Measurements from ENCODE around the gene NME8. TPM values are rescaled to one million over a fixed set of nuclear protein-coding genes. Genes with fewer than 3 reads are reported as not detected.
"Not testable (repeated sequence)": the region's sequence is repeated elsewhere in the genome, so short reads cannot be mapped to it uniquely, and the experiment has no call there.

Gene NME8, protein sequence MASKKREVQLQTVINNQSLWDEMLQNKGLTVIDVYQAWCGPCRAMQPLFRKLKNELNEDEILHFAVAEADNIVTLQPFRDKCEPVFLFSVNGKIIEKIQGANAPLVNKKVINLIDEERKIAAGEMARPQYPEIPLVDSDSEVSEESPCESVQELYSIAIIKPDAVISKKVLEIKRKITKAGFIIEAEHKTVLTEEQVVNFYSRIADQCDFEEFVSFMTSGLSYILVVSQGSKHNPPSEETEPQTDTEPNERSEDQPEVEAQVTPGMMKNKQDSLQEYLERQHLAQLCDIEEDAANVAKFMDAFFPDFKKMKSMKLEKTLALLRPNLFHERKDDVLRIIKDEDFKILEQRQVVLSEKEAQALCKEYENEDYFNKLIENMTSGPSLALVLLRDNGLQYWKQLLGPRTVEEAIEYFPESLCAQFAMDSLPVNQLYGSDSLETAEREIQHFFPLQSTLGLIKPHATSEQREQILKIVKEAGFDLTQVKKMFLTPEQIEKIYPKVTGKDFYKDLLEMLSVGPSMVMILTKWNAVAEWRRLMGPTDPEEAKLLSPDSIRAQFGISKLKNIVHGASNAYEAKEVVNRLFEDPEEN
- total RNA-seq (not detected), polyA plus RNA-seq (not detected), total RNA-seq (0 reads per million in 6 experiments)

GRCh38 chr7:37848297-37848696 is at the start of gene NME8:
NME8 (plus strand) TSS chr7:37848597; CDS start chr7:37850267, 1,670 bp downstream.
- Mint-ChIP-seq H3K27me3 (peaks cover 5 to 19% (median 9%) of the 10 kb centered on the region in 5 donors), H3K9me3 (peaks cover 0 to 28% (median 4%) of the 10 kb centered on the region in 9 donors), H3K4me1 (no peaks in the 10 kb centered on the region), H3K4me3 (no peak within 1 kb of the TSS), H3K27ac (no peak within 1 kb of the TSS), H3K36me3 (peaks cover 0 to 4% (median 0%) of the 10 kb centered on the region in 3 donors)
- ATAC-seq (no peak), DNase-seq (no peak)
- POLR2A ChIA-PET: no interaction called here

GRCh38 chr7:37806152-37806551 is 42.2 kb upstream of the NME8 start:
- H3K36me3 Mint-ChIP-seq: peaks cover 0 to 13% (median 0%) of the 10 kb centered on the region in 3 donors
- DNase-seq (no peak), ATAC-seq (no peak)
- no peak overlapping the region for H3K4me3 Mint-ChIP-seq
- peaks cover 6 to 38% (median 13%) of the 10 kb centered on the region in 5 donors for H3K27me3 Mint-ChIP-seq
- POLR2A ChIA-PET: no interaction called here
- H3K9me3 Mint-ChIP-seq: peaks cover 0 to 16% (median 5%) of the 10 kb centered on the region in 9 donors
- H3K4me1 Mint-ChIP-seq: no peaks in the 10 kb centered on the region
- H3K27ac Mint-ChIP-seq: no peak overlapping the region

DNA sequence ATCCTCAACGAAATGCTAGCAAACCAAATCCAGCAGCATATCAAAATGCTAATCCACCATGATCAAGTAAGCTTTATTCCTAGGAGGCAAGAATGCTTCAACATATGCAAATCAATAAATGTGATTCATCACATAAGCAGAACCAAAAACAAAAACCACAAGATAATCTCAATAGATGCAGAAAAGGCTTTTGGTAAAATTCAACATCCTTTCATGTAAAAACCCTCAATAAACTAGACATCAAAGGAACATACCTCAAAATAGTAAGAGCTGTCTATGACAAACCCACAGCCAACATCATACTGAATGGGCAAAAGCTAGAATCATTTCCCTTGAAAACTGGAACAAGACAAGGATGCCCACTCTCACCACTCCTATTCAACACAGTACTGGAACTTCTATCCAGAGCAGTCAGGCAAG is 36.2 kb upstream of the NME8 start:
- H3K4me1 Mint-ChIP-seq, H3K27me3 Mint-ChIP-seq, H3K9me3 Mint-ChIP-seq, DNase-seq, ATAC-seq, H3K36me3 Mint-ChIP-seq, H3K4me3 Mint-ChIP-seq, POLR2A ChIA-PET: not testable (repeated sequence)
- peak overlapping the region in 1 of 10 donors; percentile 21 for H3K27ac Mint-ChIP-seq

DNA sequence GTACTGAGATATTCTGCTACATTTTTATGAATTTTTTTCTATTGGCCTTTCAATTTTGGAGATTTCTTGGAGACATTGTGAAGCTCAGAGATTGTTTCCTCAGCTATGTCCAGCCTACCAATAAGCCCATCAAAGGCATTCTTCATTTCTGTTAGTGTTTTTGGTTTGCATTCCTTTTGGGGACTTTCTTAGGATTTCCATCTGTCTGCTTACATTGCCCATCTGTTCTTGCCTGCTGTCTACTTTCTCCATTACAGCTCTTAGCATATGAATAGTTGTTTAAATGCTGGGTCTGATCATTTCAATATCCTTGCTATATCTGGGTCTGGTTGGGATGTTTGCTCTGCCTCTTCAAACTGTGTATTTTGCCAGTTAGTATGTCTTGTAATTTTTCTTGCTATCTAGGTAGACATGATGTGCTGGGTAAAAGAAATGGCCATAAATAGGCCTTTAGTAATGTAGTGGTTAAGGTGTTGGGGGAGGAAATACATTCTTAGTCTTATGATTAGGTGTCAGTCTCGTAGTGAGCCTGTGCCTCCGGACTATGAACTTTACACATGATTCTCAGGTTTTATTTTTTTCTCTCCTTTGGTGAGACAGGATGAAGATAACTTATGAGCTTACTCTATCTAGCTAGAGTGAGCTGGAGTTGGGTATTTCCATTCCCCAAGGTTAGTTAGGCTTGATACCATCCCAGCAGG is 32.6 kb upstream of the NME8 start:
- H3K27me3 Mint-ChIP-seq: peaks cover 0 to under 1% (median 0%) of the 10 kb centered on the region in 5 donors
- ATAC-seq (no peak), DNase-seq (no peak)
- no peak overlapping the region for H3K27ac Mint-ChIP-seq
- no peak overlapping the region for H3K4me3 Mint-ChIP-seq
- H3K36me3 Mint-ChIP-seq: no peaks in the 10 kb centered on the region
- peaks cover 0 to 6% (median 4%) of the 10 kb centered on the region in 4 donors for H3K4me1 Mint-ChIP-seq
- POLR2A ChIA-PET: no interaction called here
- peaks cover 0 to 2% (median 0%) of the 10 kb centered on the region in 9 donors for H3K9me3 Mint-ChIP-seq

- POLR2A ChIA-PET: no interaction called here
- DNase-seq (no peak), ATAC-seq (no peak)
- Mint-ChIP-seq H3K27ac (no peak overlapping the region), H3K4me1 (peaks cover 0 to 6% (median 3%) of the 10 kb centered on the region in 4 donors), H3K9me3 (peaks cover 0 to 2% (median 0%) of the 10 kb centered on the region in 9 donors), H3K4me3 (no peak overlapping the region), H3K27me3 (no peaks in the 10 kb centered on the region), H3K36me3 (no peaks in the 10 kb centered on the region)
Observed at GRCh38 chr7:37816922-37817590, 31.3 kb upstream of the NME8 start.

DNA sequence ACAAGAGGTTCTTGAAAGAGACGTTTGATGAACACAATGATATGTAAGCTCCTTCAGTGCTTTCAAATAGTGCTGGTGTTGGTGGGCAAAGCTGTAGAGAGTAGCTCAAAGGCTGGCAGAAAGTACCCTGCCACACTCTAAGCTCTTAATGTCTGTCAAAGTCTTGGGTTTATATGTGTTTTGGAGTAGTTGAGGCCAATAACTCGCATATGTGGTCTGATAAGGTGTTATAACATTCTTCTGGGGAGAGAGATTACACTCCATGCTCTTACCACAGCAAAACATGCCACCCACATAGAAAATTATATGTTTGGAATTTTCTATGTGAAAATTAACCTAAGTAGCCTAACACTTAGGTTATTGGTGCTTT is 30.8 kb upstream of the NME8 start:
- POLR2A ChIA-PET: no interaction called here
- H3K27ac Mint-ChIP-seq: no peak overlapping the region
- DNase-seq: no peak
- no peak overlapping the region for H3K4me3 Mint-ChIP-seq
- H3K36me3 Mint-ChIP-seq: no peaks in the 10 kb centered on the region
- ATAC-seq: no peak
- peaks cover 0 to 6% (median 0%) of the 10 kb centered on the region in 4 donors for H3K4me1 Mint-ChIP-seq
- no peaks in the 10 kb centered on the region for H3K27me3 Mint-ChIP-seq
- H3K9me3 Mint-ChIP-seq: peaks cover 0 to 2% (median 0%) of the 10 kb centered on the region in 9 donors

GRCh38 chr7:37817996-37818720 is 30.2 kb upstream of the NME8 start:
- peaks cover 0 to 6% (median 0%) of the 10 kb centered on the region in 4 donors for H3K4me1 Mint-ChIP-seq
- no peaks in the 10 kb centered on the region for H3K36me3 Mint-ChIP-seq
- H3K9me3 Mint-ChIP-seq: peaks cover 0 to 2% (median 0%) of the 10 kb centered on the region in 9 donors
- DNase-seq (no peak), ATAC-seq (no peak)
- no peak overlapping the region for H3K4me3 Mint-ChIP-seq
- H3K27ac Mint-ChIP-seq: no peak overlapping the region
- POLR2A ChIA-PET: no interaction called here
- H3K27me3 Mint-ChIP-seq: no peaks in the 10 kb centered on the region

- Mint-ChIP-seq H3K4me1 (peaks cover 0 to 13% (median 0%) of the 10 kb centered on the region in 4 donors), H3K4me3 (no peak overlapping the region), H3K9me3 (no peaks in the 10 kb centered on the region), H3K27me3 (peaks cover 0 to 7% (median 3%) of the 10 kb centered on the region in 5 donors), H3K36me3 (no peaks in the 10 kb centered on the region), H3K27ac (no peak overlapping the region)
- DNase-seq: no peak
- POLR2A ChIA-PET: no interaction called here
- no peak for ATAC-seq
Observed at GRCh38 chr7:37820708-37821468, 27.5 kb upstream of the NME8 start.

GRCh38 chr7:37822946-37823345 is 25.5 kb upstream of the NME8 start:
- H3K4me3 Mint-ChIP-seq: no peak overlapping the region
- no peaks in the 10 kb centered on the region for H3K36me3 Mint-ChIP-seq
- peaks cover 0 to 8% (median 1%) of the 10 kb centered on the region in 4 donors for H3K4me1 Mint-ChIP-seq
- DNase-seq (no peak), ATAC-seq (no peak)
- peaks cover 0 to 13% (median 8%) of the 10 kb centered on the region in 5 donors for H3K27me3 Mint-ChIP-seq
- H3K27ac Mint-ChIP-seq: no peak overlapping the region
- POLR2A ChIA-PET: no interaction called here
- no peaks in the 10 kb centered on the region for H3K9me3 Mint-ChIP-seq

DNA sequence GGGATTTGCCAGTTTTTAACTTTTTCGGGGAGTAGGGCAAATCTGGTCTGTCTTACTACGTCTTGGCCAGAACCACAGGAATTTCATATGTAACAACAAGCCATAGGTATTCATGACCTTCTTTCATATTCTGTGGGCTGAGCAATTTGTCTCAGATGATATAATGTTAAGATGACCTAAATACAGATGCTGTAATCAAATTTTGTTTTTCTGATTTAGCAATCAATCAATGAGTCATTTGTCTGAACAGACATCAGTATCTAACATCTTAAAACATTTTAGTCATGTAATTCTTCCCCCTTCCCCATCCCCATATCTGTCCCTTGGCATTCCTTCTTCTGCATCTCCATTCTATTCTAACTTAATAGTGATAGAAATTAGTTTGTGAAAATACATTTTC is 24.8 kb upstream of the NME8 start:
- POLR2A ChIA-PET: no interaction called here
- Mint-ChIP-seq H3K36me3 (no peaks in the 10 kb centered on the region), H3K4me3 (no peak overlapping the region), H3K4me1 (peaks cover 0 to 8% (median 1%) of the 10 kb centered on the region in 4 donors), H3K9me3 (no peaks in the 10 kb centered on the region), H3K27ac (no peak overlapping the region), H3K27me3 (peaks cover 0 to 13% (median 8%) of the 10 kb centered on the region in 5 donors)
- no peak for ATAC-seq
- no peak for DNase-seq

GRCh38 chr7:37825038-37825437 is 23.4 kb upstream of the NME8 start:
- Mint-ChIP-seq H3K9me3 (no peaks in the 10 kb centered on the region), H3K4me3 (no peak overlapping the region), H3K27ac (no peak overlapping the region), H3K4me1 (peaks cover 0 to 8% (median 2%) of the 10 kb centered on the region in 4 donors), H3K36me3 (no peaks in the 10 kb centered on the region), H3K27me3 (peaks cover 0 to 18% (median 10%) of the 10 kb centered on the region in 5 donors)
- no peak for DNase-seq
- POLR2A ChIA-PET: no interaction called here
- no peak for ATAC-seq

Measured in naive thymus-derived CD8-positive, alpha-beta T cell (primary cell).